Gastroesophageal sphincter (tissue), 3 donors: Measurements from ENCODE around the gene CACNA1C.

Experiments
- POLR2A ChIP-seq, 2 donors: fragments of 450-650 bp; IDR thresholded peaks; one replicate each; pipeline ENCODE4 v1.6.1; 2017; ENCODE audit warnings: antibody characterized with exemption in 2 of 2, mild to moderate bottlenecking in 2 of 2, moderate library complexity in 1 of 2
- TF ChIP-seq, protein P1 (sequence below), 4 experiments: fragments of 200-600 bp in 2 of 4; fragments of 450-650 bp in 2 of 4; sonication (generic) in 1 of 4; IDR thresholded peaks; one replicate each; pipeline ENCODE4 v1.5.1; 2017 to 2019; ENCODE audit warnings: antibody characterized with exemption in 4 of 4, mild to moderate bottlenecking in 2 of 4, moderate library complexity in 2 of 4

DNA sequence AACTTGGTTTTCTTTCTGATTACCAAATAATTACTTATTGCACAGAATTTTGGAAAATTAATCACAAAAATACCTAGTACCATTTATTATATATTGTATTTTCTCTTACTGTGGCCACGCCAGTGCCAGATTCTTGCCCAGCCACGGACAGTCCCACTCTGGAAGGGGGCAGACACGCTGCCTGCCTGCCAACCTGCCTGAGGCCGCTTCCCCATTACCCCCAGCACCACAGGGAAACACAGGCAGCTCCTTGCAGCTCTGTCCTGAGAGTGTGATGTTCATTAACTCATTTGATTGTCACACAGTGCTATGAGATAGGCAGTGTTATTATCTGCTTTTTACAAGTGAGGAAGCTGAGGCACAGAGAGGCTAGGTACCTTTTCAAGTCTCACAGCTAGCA, 46.8 kb downstream of the CACNA1C start:
- TF ChIP-seq, protein P1, sequence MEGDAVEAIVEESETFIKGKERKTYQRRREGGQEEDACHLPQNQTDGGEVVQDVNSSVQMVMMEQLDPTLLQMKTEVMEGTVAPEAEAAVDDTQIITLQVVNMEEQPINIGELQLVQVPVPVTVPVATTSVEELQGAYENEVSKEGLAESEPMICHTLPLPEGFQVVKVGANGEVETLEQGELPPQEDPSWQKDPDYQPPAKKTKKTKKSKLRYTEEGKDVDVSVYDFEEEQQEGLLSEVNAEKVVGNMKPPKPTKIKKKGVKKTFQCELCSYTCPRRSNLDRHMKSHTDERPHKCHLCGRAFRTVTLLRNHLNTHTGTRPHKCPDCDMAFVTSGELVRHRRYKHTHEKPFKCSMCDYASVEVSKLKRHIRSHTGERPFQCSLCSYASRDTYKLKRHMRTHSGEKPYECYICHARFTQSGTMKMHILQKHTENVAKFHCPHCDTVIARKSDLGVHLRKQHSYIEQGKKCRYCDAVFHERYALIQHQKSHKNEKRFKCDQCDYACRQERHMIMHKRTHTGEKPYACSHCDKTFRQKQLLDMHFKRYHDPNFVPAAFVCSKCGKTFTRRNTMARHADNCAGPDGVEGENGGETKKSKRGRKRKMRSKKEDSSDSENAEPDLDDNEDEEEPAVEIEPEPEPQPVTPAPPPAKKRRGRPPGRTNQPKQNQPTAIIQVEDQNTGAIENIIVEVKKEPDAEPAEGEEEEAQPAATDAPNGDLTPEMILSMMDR (IDR thresholded peaks at IDR 0.05) = no peak
- no peak for TF ChIP-seq POLR2A (IDR thresholded peaks at IDR 0.05)
